ENCODE data around the gene ACY1.

The ACY1 gene

GRCh38 chr3:51960386-51960785 is 22.9 kb upstream of the ACY1 start:
- DNase-seq (ENCODE audit: low read depth): no peak
- TF ChIP-seq CTCF (conservative IDR thresholded peaks at IDR 0.05; ENCODE audit: low read length): no peak
- H3K4me3 ChIP-seq (ENCODE audit: low read length): no peak overlapping the region

DNA sequence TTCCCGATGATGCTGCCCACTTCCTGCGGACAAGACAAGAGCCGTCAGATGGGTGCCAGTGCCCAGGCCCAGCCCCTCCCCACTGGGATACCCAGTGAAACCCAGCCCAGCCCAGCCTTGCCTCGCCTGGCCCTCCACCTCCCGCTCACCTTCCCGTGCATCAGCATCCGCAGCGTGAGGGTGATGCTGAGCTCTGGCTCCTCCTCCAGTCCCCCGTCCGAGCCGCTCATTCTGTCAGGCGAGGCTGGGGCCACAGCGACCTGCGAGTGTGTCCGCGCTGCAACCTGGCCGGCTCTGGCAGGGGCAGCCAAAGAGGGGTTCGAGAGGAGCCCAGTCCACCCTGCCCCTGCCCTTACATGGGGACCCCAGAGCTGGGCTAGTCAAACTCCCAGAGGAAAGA is 22.3 kb upstream of the ACY1 start:
- TF ChIP-seq CTCF (conservative IDR thresholded peaks at IDR 0.05; ENCODE audit: low read length): no peak
- no peak for DNase-seq (ENCODE audit: low read depth)
- H3K4me3 ChIP-seq (ENCODE audit: low read length): no peak overlapping the region

- no peak for TF ChIP-seq CTCF (conservative IDR thresholded peaks at IDR 0.05; ENCODE audit: low read length)
- H3K4me3 ChIP-seq (ENCODE audit: low read length): no peak overlapping the region
- DNase-seq (ENCODE audit: low read depth): no peak
These were observed 21.4 kb upstream of the ACY1 start for GRCh38 chr3:51961602-51962569.

DNA sequence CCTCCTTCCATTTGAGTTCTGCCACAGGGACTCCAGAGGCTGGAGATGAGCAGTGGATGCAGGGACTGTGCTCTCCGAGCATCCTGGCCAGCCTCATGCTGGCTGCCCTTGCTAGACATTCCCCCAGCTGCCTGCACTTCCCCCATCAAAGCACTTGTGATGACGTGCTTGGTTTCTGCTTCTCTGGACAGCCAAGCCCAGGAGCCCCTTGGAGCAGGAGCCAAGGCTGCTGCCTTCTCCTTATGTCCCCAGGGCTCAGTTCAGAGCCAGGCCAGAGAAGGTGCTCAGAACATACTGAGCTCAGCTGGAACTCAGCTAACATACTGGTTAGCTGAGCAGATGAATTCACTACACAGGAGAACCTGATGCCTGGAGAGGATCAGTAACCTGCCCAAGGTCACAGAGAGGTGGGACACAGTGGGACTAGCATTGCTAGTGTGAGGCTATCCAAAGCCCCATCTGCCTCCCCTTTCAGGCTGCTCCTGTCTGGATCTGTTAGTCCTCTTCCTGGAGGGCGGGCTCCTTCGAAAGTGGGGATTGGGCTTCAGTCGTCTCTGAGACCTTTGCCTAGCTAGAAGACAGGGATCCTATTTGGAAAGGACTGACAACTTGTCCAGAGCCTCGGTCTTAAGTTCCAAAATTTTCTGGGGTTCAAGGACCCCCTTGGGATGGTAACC is 20.3 kb upstream of the ACY1 start:
- H3K4me3 ChIP-seq (ENCODE audit: low read length): no peak overlapping the region
- no peak for DNase-seq (ENCODE audit: low read depth)
- TF ChIP-seq CTCF (conservative IDR thresholded peaks at IDR 0.05; ENCODE audit: low read length): no peak

DNA sequence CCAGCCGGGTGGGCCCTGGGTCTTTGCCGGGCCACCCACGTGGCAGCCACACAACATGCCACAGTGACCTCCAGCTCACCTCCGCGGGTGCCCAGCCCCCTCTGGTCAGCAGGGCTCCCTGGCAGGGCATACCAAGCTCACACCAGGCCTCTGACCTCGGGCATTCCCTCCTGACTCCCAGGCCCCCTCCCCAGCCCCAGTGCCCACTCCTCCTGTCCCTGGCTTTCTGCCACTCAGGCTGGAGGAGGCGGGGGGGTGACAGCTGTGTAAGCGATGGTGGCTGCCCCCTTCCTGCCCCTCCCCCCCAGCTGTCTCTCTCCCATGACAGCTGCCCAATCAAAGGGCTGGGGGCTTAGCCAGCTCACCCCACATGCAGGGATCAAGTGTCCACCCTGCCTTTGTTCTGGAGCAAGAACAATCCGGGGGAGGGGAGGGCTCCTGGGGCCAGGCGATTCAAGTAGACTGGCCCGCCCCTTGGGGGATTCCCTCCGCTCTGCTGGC is 19.3 kb upstream of the ACY1 start:
- no peak for TF ChIP-seq CTCF (conservative IDR thresholded peaks at IDR 0.05; ENCODE audit: low read length)
- no peak overlapping the region for H3K4me3 ChIP-seq (ENCODE audit: low read length)
- DNase-seq (ENCODE audit: low read depth): no peak

DNA sequence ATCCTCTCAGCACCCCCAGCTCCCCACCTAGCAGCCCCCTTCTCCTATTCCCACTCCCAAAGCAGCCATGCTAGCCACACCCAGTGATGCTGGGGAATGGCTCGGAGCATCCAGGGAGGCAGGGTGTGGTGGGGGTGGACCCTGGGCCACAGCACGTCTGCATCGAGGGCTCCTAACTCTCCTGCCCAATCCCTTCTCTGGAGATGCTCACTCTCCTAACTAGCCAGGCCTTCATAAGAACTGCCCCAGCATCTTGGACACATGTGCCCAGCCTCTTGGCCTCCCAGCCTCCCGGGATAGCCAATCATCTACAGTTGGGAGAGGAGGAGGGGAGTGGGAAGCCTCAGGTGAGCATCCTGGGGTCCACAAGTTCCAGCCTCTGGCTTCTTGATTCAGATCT is 18.8 kb upstream of the ACY1 start:
- DNase-seq (ENCODE audit: low read depth): no peak
- no peak overlapping the region for H3K4me3 ChIP-seq (ENCODE audit: low read length)
- TF ChIP-seq CTCF (conservative IDR thresholded peaks at IDR 0.05; ENCODE audit: low read length): no peak
